Skeletal muscle satellite cell (primary cell): Measurements from ENCODE around the gene NBEA.
A peak's percentile ranks its signal among the peaks of the same experiment; 100 is the strongest.

Experiments used
- H3K27me3 ChIP-seq: 2 replicates; pipeline ENCODE4 v1.7.0; 2013; ENCODE audit warnings: low read length; ENCODE audit not compliant: control insufficient read depth, insufficient read depth
- H3K36me3 ChIP-seq: 2 replicates; pipeline ENCODE4 v1.7.0; 2013; ENCODE audit warnings: mild to moderate bottlenecking, control low read depth, low read length; ENCODE audit not compliant: insufficient read depth
- H3K4me1 ChIP-seq: 2 replicates; pipeline ENCODE4 v1.7.0; 2013; ENCODE audit warnings: low read length; ENCODE audit not compliant: control insufficient read depth, insufficient read depth
- H3K4me2 ChIP-seq: 2 replicates; pipeline ENCODE4 v1.7.0; 2013; ENCODE audit warnings: mild to moderate bottlenecking, low read length
- H3K4me3 ChIP-seq: 2 replicates; pipeline ENCODE4 v1.7.0; 2013; ENCODE audit warnings: low read length
- H3K9ac ChIP-seq: 2 replicates; pipeline ENCODE4 v1.7.0; 2013; ENCODE audit warnings: mild to moderate bottlenecking, low read depth, low read length, moderate library complexity
- H3K9me3 ChIP-seq: replicated peaks from 2 replicates; pipeline ENCODE4 v1.7.0; 2013; ENCODE audit warnings: mild to moderate bottlenecking, control low read depth, low read length

NBEA gene

DNA sequence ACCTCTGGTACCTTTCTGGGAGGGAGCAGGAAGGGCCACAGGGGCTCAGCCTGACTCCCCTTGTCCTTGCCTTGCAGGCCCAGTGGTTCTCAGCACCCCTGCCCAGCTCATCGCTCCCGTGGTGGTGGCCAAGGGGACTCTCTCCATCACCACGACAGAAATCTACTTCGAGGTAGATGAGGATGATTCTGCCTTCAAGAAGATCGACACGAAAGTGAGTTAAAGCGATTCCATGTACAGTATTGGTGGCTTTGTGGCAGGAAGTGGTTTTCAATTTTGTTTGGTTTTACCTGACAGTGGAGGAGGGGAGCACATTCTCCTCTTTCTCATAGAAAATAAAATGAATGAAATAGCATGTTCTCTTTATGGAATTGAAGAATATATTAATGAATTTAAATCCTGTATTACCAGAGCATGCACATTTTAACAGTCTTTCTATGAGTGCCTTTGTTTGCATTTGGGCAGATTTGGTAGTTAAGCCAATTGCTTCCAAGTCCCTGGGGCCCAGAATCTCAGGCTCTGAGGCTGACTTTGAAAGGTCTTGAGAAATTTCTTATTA is 530.3 kb downstream of the NBEA start:
- no peaks in the 10 kb centered on the region for H3K36me3 ChIP-seq
- H3K4me3 ChIP-seq, result peak overlapping the region; percentile 88
- peak overlapping the region; percentile 93 for H3K4me2 ChIP-seq
- H3K9ac ChIP-seq, result peak overlapping the region; percentile 94
- H3K9me3 ChIP-seq, result no peaks in the 10 kb centered on the region
- no peaks in the 10 kb centered on the region for H3K27me3 ChIP-seq
- H3K4me1 ChIP-seq, result peaks cover 25% of the 10 kb centered on the region

DNA sequence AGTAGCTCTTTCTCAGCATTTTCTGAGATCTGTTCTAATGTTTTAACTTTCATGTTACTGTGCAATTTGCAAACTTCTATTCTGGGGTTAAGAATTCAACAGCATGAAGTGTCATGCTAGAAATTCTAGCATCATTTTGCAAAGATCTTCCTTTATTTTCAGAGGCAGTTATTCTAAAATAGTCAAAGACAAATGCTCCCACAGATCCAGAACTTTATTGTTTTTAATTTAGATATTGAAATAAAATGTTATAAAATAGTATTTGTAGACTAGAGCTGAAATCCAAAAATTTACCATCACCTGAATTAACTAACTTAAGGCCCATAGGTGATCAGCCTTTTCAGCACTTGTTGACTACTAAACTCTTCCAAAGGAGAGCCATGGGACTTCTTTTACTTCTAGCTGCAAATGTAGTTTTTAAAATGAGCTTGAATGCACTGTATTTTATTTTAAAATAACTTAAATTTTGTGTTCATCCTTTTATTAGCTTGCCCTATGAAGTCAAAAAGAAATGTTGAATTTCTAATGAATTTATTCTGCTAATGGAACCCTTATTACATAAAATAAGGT is 531.2 kb downstream of the NBEA start:
- Histone ChIP-seq H3K4me2 (peak overlapping the region; percentile 93), H3K27me3 (no peaks in the 10 kb centered on the region), H3K36me3 (no peaks in the 10 kb centered on the region), H3K4me1 (peaks cover 28% of the 10 kb centered on the region), H3K9ac (peak overlapping the region; percentile 94), H3K4me3 (peak overlapping the region; percentile 88), H3K9me3 (no peaks in the 10 kb centered on the region)

DNA sequence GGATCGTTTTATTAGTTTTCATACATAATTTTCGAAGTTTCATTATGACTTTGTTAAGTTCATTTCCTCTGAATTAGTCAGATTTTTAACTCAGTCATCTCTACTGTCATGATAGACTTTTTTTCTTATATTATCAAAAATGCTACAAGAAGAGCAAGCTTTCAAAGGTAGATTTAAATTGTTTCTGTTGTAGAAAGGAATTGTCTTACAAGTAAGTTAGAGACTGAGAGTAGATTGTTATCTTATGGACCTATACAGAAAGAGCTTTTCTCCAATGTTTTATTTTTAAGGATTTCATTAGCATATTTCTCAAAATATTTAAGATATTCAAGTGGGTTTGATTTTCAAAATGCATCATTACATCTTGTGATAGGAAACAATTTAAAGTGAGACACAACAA is 531.7 kb downstream of the NBEA start:
- Histone ChIP-seq H3K27me3 (no peaks in the 10 kb centered on the region), H3K4me3 (peak overlapping the region; percentile 88)

DNA sequence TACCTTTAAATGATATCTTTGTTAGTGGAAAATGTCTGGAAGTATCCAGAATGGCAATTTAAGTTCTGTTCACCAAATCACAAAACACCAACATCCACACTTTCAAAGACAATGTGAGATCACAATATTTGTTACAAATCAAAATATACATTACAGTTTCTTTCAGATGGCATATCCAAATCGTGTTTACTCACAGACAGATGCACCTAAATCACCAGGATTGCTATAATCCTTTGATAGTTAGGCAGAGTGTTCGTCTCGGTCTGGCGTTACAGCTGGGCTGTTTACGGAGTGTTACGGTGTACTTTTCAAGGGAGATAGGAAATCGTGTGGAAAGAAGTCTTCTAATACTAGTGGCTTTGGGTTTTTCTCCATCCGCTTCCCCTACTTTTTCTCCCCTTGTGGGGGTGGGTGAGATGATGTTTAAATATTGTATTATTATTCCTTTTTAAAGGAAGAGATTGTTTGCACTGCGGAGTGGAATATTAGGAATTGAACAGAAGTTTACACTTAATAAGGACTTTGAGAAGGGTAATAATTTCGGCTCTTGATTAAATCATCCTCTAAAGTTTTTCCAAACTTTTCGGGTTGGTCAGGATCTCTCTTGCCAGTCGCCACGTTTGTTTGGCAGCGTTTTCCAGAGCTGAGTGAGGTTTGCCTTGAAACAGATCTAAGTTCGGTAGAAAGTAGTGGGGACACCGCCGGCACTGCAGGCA is 532.6 kb downstream of the NBEA start:
- Histone ChIP-seq H3K9me3 (no peaks in the 10 kb centered on the region), H3K27me3 (no peaks in the 10 kb centered on the region), H3K9ac (peak overlapping the region; percentile 94), H3K4me2 (peak overlapping the region; percentile 93), H3K4me1 (peaks cover 17% of the 10 kb centered on the region), H3K4me3 (peak overlapping the region; percentile 88), H3K36me3 (no peaks in the 10 kb centered on the region)

More for the DNA sequence above, 531.7 kb downstream of the NBEA start:
- Histone ChIP-seq H3K36me3 (no peaks in the 10 kb centered on the region), H3K9me3 (no peaks in the 10 kb centered on the region), H3K4me2 (peak overlapping the region; percentile 93), H3K4me1 (peaks cover 22% of the 10 kb centered on the region), H3K9ac (peak overlapping the region; percentile 94)

DNA sequence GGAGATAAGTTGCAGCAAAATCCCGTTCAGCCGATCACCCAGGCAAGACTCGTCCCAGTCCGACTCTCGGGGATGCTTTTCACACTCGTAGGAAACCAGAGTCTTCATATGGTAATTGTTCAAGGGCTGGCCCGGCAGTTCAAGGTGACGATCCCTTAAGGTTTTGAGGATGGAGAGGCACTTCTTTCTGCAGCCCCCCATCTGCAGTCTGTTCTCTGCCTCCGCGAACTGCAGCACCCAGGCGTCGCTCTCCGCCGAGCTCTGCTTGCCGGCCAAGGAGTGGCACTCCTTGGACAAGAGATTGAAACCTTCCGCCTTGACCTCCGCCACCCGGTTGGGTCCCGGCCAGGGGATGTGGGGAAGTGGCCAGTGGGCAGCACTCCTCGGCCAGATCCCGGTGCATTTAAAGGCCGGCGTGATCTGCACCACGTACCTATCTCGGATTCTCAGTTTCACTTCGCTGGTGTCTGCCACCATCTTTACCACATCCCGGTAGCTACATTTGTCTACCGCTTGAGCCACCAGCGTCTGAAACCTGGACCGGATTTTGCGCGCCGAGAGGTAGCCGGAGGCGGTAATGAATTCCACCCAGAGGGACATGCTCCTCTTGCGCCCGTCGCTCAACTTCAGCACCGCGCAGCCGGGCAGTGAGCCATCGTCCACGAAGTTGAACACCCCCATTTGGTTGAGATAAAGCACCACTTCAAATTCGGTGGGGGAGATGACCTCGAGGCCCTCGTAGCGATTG is 533.3 kb downstream of the NBEA start:
- peak overlapping the region; percentile 94 for H3K9ac ChIP-seq

DNA sequence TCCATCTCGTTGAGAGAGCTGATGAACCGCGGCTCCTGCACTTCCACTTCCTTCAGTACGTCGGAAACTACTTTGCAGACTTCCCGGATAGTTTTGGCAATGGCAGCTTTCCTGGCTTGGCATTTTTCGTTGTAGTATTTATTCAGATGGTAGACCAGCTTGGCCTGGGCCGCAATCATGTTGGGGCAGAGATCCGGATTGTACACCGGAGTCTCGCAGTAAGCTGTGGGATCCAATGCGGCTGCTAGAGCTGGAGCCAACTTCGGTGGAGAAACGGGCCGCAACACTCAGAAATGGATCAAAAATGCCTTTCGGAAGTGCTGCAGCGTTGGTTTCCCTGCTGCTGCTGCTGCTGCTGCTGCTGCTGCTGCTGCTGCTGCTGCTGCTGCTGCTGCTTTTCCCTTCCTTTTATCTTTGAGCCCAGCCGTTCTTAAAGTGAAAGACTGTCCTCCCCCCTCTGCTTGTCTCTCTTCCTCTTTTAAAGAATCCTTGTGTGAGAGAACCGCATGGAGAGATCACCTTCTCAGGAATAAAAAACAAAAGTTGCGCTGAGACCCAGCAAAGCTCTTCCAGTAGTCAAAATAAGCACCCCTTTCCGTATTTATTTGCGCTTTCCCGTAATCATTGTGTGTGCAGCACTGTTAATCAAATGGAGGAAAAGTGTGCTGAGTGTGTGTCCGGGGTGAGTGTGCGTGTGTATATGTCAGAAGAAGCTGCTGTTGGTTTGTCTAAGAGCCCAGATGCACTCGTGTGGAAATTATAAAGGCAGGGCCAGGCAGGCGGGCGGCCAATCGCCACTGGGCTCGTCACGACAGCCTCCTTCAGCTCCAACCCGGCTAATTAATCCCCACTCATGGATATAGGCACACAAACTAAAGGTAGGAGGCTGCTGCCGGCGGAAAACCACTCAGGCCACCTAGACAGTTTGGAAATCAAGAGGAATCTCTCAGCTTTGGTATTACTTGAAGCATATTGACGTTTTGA is 534.2 kb downstream of the NBEA start, which contains the start of gene MAB21L1:
Gene MAB21L1 (minus strand): TSS at position 730 of the 984 bp plus-strand sequence. CDS start 551 bp downstream, at position 179.
- peak within 1 kb of the TSS; percentile 93 for H3K4me2 ChIP-seq
- no peaks in the 10 kb centered on the region for H3K36me3 ChIP-seq
- H3K27me3 ChIP-seq, result no peaks in the 10 kb centered on the region
- H3K4me3 ChIP-seq, result peak within 1 kb of the TSS; percentile 88
- H3K4me1 ChIP-seq, result peaks cover 12% of the 10 kb centered on the region
- H3K9ac ChIP-seq, result peak within 1 kb of the TSS; percentile 94
- H3K9me3 ChIP-seq, result no peaks in the 10 kb centered on the region

More for the DNA sequence above, 533.3 kb downstream of the NBEA start:
- Histone ChIP-seq H3K4me3 (peak overlapping the region; percentile 88), H3K27me3 (no peaks in the 10 kb centered on the region), H3K36me3 (no peaks in the 10 kb centered on the region), H3K4me2 (peak overlapping the region; percentile 93), H3K9me3 (no peaks in the 10 kb centered on the region), H3K4me1 (peaks cover 14% of the 10 kb centered on the region)

DNA sequence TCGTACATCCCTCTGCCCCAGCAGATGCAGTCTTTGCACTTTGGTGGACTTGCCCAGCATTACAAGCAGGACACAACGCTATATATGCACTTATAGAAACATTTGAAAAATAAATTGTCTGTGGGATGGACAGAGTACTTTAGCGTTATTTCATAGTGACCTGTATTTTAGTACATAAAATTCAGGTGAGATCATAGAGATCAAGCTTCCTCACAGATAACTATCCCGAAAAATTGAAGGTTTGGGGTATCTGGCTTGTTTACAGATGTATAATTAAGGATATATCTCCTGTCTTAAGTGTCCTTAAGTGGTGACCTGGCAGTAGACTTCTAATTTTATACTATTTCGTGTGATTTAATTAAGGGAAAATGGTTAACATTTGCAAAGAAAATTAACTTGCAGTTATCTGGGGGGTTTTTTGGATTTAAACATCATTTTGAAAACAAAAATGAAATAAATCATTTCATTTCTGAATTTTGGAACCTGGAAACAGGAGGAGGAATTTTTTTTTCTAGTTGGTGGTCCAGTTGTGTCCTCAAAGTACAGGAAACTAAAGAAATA is 535.4 kb downstream of the NBEA start:
- Histone ChIP-seq H3K36me3 (no peaks in the 10 kb centered on the region), H3K27me3 (no peaks in the 10 kb centered on the region), H3K4me1 (peaks cover 14% of the 10 kb centered on the region), H3K4me3 (peak overlapping the region; percentile 88), H3K4me2 (peak overlapping the region; percentile 93), H3K9ac (peak overlapping the region; percentile 94), H3K9me3 (no peaks in the 10 kb centered on the region)

DNA sequence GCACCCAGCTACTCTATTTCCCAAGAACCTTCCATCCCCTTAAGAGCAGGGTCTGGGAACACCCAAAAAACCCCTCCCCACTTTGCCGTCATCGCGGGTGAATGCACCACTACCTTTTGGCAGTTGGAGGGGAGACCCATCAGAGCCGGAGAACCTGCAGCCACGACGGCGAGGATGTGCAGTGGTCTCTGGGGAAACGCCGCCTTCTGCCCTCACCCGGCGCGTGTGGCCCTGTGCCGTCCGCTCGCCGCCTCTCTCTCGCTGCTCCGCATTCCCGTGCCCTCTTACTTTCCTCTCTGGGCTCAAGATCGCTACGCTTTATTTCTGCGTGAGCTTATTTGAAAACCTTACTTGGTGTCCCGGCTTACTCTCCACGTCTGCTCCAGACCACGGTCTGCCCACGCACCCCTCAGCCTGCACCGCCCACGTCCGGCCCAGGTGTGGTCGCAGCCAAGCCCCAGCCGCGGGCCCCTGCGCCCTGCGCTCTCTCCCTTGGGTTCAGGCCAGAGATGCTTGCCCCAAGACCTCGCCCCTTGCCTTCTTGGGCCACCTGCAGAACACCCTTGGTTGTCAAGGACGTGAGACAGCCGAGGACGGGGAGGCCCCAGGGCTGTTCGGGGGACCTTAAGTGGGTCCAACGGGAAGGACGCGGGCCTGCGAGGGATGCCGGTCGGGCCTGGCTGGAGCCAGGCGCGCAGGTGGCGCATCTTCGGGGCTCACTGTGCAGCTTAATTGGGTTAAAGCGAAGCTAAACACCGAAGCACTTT is 536.4 kb downstream of the NBEA start:
- Histone ChIP-seq H3K27me3 (no peaks in the 10 kb centered on the region), H3K9ac (peak overlapping the region; percentile 94), H3K4me1 (peaks cover 21% of the 10 kb centered on the region)

DNA sequence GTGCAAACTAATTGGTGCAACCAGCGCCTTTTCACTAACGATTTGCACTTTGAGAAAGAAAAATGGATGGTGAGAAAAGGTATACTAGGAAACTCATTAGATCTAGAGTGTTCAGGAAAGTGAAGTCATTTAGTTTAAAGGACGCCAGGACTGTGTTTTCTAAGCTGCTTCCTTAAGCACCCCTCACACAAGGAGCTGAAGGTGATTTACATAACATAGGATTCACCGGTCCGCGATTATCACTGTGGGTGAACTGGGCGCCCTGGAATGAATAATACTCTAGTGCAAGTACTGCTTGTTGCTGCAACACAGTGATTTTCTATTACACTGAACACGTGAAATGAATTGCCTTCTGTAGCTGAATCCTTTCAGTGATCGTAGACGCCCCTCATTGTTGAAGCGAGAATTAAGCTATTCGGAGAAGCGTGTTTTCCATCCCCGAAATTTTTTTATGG is 537.0 kb downstream of the NBEA start:
- Histone ChIP-seq H3K36me3 (no peaks in the 10 kb centered on the region), H3K4me1 (peaks cover 21% of the 10 kb centered on the region), H3K4me2 (peak overlapping the region; percentile 93), H3K4me3 (peak overlapping the region; percentile 88), H3K9me3 (no peaks in the 10 kb centered on the region), H3K27me3 (no peaks in the 10 kb centered on the region), H3K9ac (peak overlapping the region; percentile 94)

More for the DNA sequence above, 536.4 kb downstream of the NBEA start:
- H3K36me3 ChIP-seq, result no peaks in the 10 kb centered on the region
- peak overlapping the region; percentile 93 for H3K4me2 ChIP-seq
- H3K9me3 ChIP-seq, result no peaks in the 10 kb centered on the region
- peak overlapping the region; percentile 88 for H3K4me3 ChIP-seq

DNA sequence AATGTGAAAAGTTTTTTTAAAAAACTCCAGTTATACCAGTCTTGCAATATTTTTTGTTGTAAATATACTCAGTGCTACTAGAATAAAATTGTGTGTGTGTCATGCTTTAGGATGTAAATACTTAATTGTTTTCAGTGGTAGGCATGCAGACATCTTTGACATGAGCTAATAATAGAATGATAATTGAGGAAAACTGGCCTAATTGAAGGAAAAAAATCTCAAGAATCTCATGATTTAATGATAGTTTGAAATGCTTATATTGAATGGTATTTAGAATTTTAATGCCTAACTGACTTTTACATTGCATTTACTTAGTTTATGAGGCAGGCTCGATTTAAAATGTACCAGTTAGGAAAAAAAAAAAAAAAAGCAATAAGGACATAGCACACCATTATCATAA is 537.6 kb downstream of the NBEA start:
- Histone ChIP-seq H3K4me3 (peak overlapping the region; percentile 88), H3K27me3 (no peaks in the 10 kb centered on the region)

More for the DNA sequence above, 537.6 kb downstream of the NBEA start:
- peak overlapping the region; percentile 93 for H3K4me2 ChIP-seq
- peaks cover 21% of the 10 kb centered on the region for H3K4me1 ChIP-seq
- peak overlapping the region; percentile 94 for H3K9ac ChIP-seq
- no peaks in the 10 kb centered on the region for H3K36me3 ChIP-seq
- H3K9me3 ChIP-seq, result no peaks in the 10 kb centered on the region
